Liver (tissue), 9 donors: Measurements from ENCODE around the gene ELK3. TPM values are rescaled to one million over a fixed set of nuclear protein-coding genes. Genes with fewer than 3 reads are reported as not detected.

ENCODE experiments used
- DNase-seq: peaks from one replicate; pipeline ENCODE4 v3.0.0-alpha.2; 2017; ENCODE audit warnings: low spot score
- H3K27ac ChIP-seq, 2 donors: one replicate each; pipeline ENCODE4 v1.7.0; 2013; ENCODE audit warnings: inconsistent platforms in 2 of 2, low read length in 2 of 2, control low read depth in 1 of 2, low read depth in 1 of 2, mild to moderate bottlenecking in 1 of 2
- H3K27me3 ChIP-seq, 4 donors: one replicate each; pipeline versions ENCODE4 v1.6.1 to v1.7.0; 2013; ENCODE audit warnings: low read length in 3 of 4, inconsistent platforms in 1 of 4, mild to moderate bottlenecking in 1 of 4, moderate library complexity in 1 of 4; ENCODE audit not compliant: control insufficient read depth in 4 of 4, insufficient read depth in 4 of 4
- H3K36me3 ChIP-seq, 4 donors: one replicate each; pipeline versions ENCODE4 v1.6.1 to v1.7.0; 2013; ENCODE audit warnings: low read length in 3 of 4, mild to moderate bottlenecking in 3 of 4, low read depth in 1 of 4, moderate library complexity in 1 of 4; ENCODE audit not compliant: control insufficient read depth in 4 of 4, insufficient read depth in 3 of 4
- H3K4me1 ChIP-seq, 4 donors: one replicate each; pipeline versions ENCODE4 v1.6.1 to v1.7.0; 2013; ENCODE audit warnings: low read length in 3 of 4, mild to moderate bottlenecking in 3 of 4, moderate library complexity in 1 of 4; ENCODE audit not compliant: control insufficient read depth in 4 of 4, insufficient read depth in 4 of 4
- H3K4me3 ChIP-seq, 3 donors: one replicate each; pipeline versions ENCODE4 v1.6.1 to v1.7.0; 2013; ENCODE audit warnings: low read length in 3 of 3, control low read depth in 1 of 3, low read depth in 1 of 3, mild to moderate bottlenecking in 1 of 3
- H3K9ac ChIP-seq, 2 donors: one replicate each; pipeline ENCODE4 v1.7.0; 2013; ENCODE audit warnings: low read length in 2 of 2, mild to moderate bottlenecking in 2 of 2, moderate library complexity in 2 of 2, control low read depth in 1 of 2, low read depth in 1 of 2
- H3K9me3 ChIP-seq, 4 donors: one replicate each; pipeline versions ENCODE4 v1.6.1 to v1.7.0; 2013; ENCODE audit warnings: low read length in 3 of 4; ENCODE audit not compliant: control insufficient read depth in 4 of 4
- ATF3 ChIP-seq: IDR thresholded peaks from 2 replicates; pipeline ENCODE4 v1.6.1; 2016; ENCODE audit warnings: antibody characterized with exemption
- CTCF ChIP-seq: fragments of 150-350 bp; IDR thresholded peaks from 2 replicates; pipeline ENCODE4 v1.5.1; 2017; ENCODE audit warnings: improper control_type of control experiment, low read depth, low read length; ENCODE audit not compliant: missing input control
- EGR1 ChIP-seq, 2 donors: IDR thresholded peaks; 2 replicates each; pipeline ENCODE4 v1.6.1; 2016 to 2018; ENCODE audit warnings: antibody characterized with exemption in 2 of 2, low read depth in 2 of 2
- FOXA1 ChIP-seq: IDR thresholded peaks from 2 replicates; pipeline ENCODE4 v1.6.1; 2016; ENCODE audit warnings: antibody characterized with exemption
- HNF4A ChIP-seq, 2 donors: conservative IDR thresholded peaks; 2 replicates each; pipeline ENCODE4 v1.6.1; 2016; ENCODE audit warnings: antibody characterized with exemption in 2 of 2, mild to moderate bottlenecking in 2 of 2
- HNF4G ChIP-seq: IDR thresholded peaks from 2 replicates; pipeline ENCODE4 v1.6.1; 2016; ENCODE audit warnings: antibody characterized with exemption
- MAX ChIP-seq: IDR thresholded peaks from 2 replicates; pipeline ENCODE4 v1.6.1; 2016; ENCODE audit warnings: antibody characterized with exemption
- NR2F2 ChIP-seq: IDR thresholded peaks from 2 replicates; pipeline ENCODE4 v1.6.1; 2016; ENCODE audit warnings: antibody characterized with exemption
- RXRA ChIP-seq, 2 donors: IDR thresholded peaks; 2 replicates each; pipeline ENCODE4 v1.6.1; 2017 to 2018; ENCODE audit warnings: antibody characterized with exemption in 2 of 2, mild to moderate bottlenecking in 1 of 2
- TAF1 ChIP-seq: conservative IDR thresholded peaks from 2 replicates; pipeline ENCODE4 v1.6.1; 2016; ENCODE audit warnings: antibody characterized with exemption, mild to moderate bottlenecking
- YY1 ChIP-seq: IDR thresholded peaks from 2 replicates; pipeline ENCODE4 v1.6.1; 2016; ENCODE audit warnings: antibody characterized with exemption, mild to moderate bottlenecking
- ZBTB33 ChIP-seq: IDR thresholded peaks from 2 replicates; pipeline ENCODE4 v1.6.1; 2016; ENCODE audit warnings: antibody characterized with exemption
- WGBS: extraction: QIAGEN DNeasy Blood & Tissue Kit; methylation state at CpG from one replicate; pipeline ENCODE4 v1.1.7; 2013; 5-methylcytosine and 5-hydroxymethylcytosine counted together
- polyA plus RNA-seq, 2 donors: library from polyadenylated mRNA; stranded (reverse) in 1 of 2; unstranded in 1 of 2; fragments of 200-250 nt in 1 of 2; fragments of >200 nt in 1 of 2; fragmentation: Nextera tagmentation in 1 of 2; extraction: Ambion mirVana in 1 of 2; gene quantifications; one replicate each; pipeline versions ENCODE4 v1.2.1 to v1.2.3, GENCODE V29; 2013 to 2015
- total RNA-seq, 2 donors: library from RNA; depleted of rRNA; stranded (reverse); fragments of >200 nt; gene quantifications; one replicate each; pipeline ENCODE4 v1.2.3, GENCODE V29; 2014
- donor health status: healthy.
- donor health status: healthy.
- donor health status: healthy.
- donor health status: healthy.
- donor health status: healthy.

The ELK3 gene
- total and polyA plus RNA-seq, 4 donors, result 3.7 to 5.2 (median 4.5) TPM

- Histone ChIP-seq H3K9me3 (no peaks in the 10 kb centered on the region), H3K9ac (no peak overlapping the region), H3K27ac (no peak overlapping the region), H3K4me3 (no peak overlapping the region), H3K36me3 (peaks cover 0 to 7% (median 2%) of the 10 kb centered on the region in 4 donors), H3K4me1 (peaks cover 0 to 11% (median 1%) of the 10 kb centered on the region in 4 donors), H3K27me3 (no peaks in the 10 kb centered on the region)
- TF ChIP-seq TAF1, result no peak
- no peak for TF ChIP-seq ZBTB33
- TF ChIP-seq ATF3, result no peak
- TF ChIP-seq NR2F2, result no peak
- TF ChIP-seq HNF4A (conservative IDR thresholded peaks at IDR 0.05), result no peak
- 98% methylated on average over 2 of the region's 2 CpGs for WGBS
- no peak for DNase-seq
Measured at GRCh38 chr12:96265400-96265799, 71.2 kb downstream of the ELK3 start.

GRCh38 chr12:96265836-96266235, 71.7 kb downstream of the ELK3 start:
- WGBS, result 93% methylated on average over 1 of the region's 1 CpG
- Histone ChIP-seq H3K4me1 (peaks cover 0 to 11% (median 1%) of the 10 kb centered on the region in 4 donors), H3K4me3 (no peak overlapping the region), H3K9me3 (no peaks in the 10 kb centered on the region), H3K27me3 (no peaks in the 10 kb centered on the region), H3K36me3 (peaks cover 0 to 6% (median 3%) of the 10 kb centered on the region in 4 donors), H3K9ac (no peak overlapping the region), H3K27ac (no peak overlapping the region)
- no peak for DNase-seq
- TF ChIP-seq MAX, result no peak

GRCh38 chr12:96266238-96266637, 72.1 kb downstream of the ELK3 start:
- no peak overlapping the region for H3K9ac ChIP-seq
- H3K27ac ChIP-seq, result no peak overlapping the region
- no peak for DNase-seq
- no peaks in the 10 kb centered on the region for H3K9me3 ChIP-seq
- H3K27me3 ChIP-seq, result no peaks in the 10 kb centered on the region
- peaks cover 0 to 11% (median 1%) of the 10 kb centered on the region in 4 donors for H3K4me1 ChIP-seq
- no peak for TF ChIP-seq EGR1 (IDR thresholded peaks at IDR 0.05; ENCODE audit: low read depth in 2 of 2)
- 88% methylated on average over 2 of the region's 2 CpGs for whole genome bisulfite sequencing
- H3K4me3 ChIP-seq, result no peak overlapping the region
- peaks cover 0 to 8% (median 2%) of the 10 kb centered on the region in 4 donors for H3K36me3 ChIP-seq

GRCh38 chr12:96271469-96272199, 77.5 kb downstream of the ELK3 start:
- no peak for DNase-seq
- Histone ChIP-seq H3K9ac (no peak overlapping the region), H3K36me3 (peaks cover 1 to 18% (median 7%) of the 10 kb centered on the region in 4 donors), H3K9me3 (no peaks in the 10 kb centered on the region), H3K27ac (no peak overlapping the region), H3K4me1 (no peaks in the 10 kb centered on the region), H3K27me3 (no peaks in the 10 kb centered on the region), H3K4me3 (no peak overlapping the region)
- 81% methylated on average over 8 of the region's 8 CpGs for WGBS
- TF ChIP-seq YY1, result no peak
- TF ChIP-seq ZBTB33, result no peak
- TF ChIP-seq CTCF, result no peak
- no peak for TF ChIP-seq HNF4G
- no peak for TF ChIP-seq TAF1
- TF ChIP-seq RXRA (IDR thresholded peaks at IDR 0.05), result no peak
- TF ChIP-seq FOXA1, result no peak
- no peak for TF ChIP-seq NR2F2
